Measurements from ENCODE around the gene AAMP.

The AAMP gene

DNA sequence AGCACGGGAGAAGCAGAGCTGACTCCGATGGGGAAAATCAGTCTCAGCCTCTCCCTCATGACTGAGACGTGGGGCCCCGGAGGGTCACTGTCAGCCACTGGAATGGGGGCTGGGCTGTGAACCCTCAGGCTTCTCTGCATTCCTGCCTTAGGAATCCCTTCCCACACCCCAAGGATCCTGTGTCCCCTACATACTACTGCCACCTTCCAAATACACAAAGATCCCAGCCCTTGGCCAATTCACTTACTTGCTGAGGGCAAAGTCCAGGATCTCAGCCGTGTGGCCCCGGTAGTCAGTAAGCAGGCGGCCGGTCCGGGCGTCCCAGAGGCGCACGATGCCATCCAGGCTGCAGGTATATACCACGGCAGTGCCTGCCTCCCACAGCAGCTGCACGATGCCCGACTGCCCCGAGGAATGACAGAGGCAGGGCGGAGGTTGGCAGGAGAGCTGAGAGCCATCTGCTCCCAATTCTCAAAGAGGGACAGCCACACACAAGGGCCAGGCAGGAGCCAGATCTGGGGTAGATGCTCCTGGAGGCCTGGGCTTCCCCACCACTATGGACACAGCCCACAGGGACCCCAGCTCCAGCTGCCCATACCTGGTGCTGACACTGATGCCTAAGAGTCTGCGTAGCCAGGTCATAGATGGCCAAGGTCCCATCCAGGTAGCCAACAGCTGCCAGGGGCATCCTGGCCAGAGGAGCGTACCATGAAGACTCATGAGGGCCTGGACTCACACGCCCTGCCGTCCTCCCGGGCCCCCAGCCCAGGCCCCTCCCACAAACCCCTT is 5.0 kb downstream of the AAMP start:
- Histone ChIP-seq H3K9me3 (ENCODE audit: control insufficient read depth, low read length) (no peaks in the 10 kb centered on the region), H3K27me3 (ENCODE audit: control insufficient read depth, insufficient read depth, low read length, poor library complexity, severe bottlenecking) (no peaks in the 10 kb centered on the region), H3K36me3 (ENCODE audit: control insufficient read depth, insufficient read depth, low read length) (peaks cover 27% of the 10 kb centered on the region), H3K4me3 (ENCODE audit: insufficient read depth, low read depth, low read length) (no peak overlapping the region), H3K27ac (ENCODE audit: insufficient read depth, low read depth, low read length, poor library complexity, severe bottlenecking) (no peak overlapping the region), H3K4me1 (ENCODE audit: control insufficient read depth, insufficient read depth, low read length) (peaks cover 17% of the 10 kb centered on the region)
- WGBS, 2 experiments, result 94 to 96% methylated on average over 22 of the region's 22 CpGs

DNA sequence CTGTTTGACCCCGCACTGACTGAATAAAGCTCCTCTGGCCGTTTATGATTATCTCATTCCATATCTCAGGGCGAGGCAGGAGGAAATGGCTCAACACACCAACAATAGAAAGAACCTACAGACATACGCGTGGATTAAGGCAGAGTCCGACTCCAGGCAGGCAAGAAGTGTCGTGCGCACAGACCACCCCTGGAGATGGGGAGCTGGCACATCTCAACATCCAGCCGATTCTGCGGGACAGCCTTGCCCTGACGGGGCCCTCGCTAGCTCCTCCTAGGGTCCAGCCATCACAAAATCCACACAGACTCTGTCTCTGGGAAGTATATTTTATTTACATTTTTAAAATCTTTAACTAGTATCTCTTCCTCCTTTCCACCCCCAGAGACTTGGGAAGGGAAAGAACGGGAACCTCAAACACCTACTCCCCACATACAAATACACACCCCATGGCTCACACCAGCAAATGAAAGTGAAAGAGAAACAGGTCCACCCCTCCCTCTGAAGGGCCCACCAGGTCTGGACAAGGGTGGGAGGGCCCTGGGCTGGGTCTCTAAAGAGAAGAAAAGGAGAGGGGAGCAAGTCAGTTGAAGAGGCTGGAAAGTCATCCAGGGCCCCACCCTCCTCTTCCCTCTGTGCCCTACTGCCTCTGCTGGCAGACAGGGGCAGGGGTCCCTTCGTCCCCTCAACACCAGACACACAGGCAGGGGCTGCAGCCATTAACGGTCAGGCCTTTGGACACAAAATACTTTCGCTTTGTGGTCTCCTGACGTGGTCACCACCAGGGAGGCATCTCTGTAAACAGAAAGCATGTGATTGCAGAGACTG is 5.9 kb downstream of the AAMP start:
- peaks cover 27% of the 10 kb centered on the region for H3K36me3 ChIP-seq (ENCODE audit: control insufficient read depth, insufficient read depth, low read length)
- no peak overlapping the region for H3K4me3 ChIP-seq (ENCODE audit: insufficient read depth, low read depth, low read length)
- no peaks in the 10 kb centered on the region for H3K9me3 ChIP-seq (ENCODE audit: control insufficient read depth, low read length)
- WGBS, 2 experiments, result 90 to 92% methylated on average over 17 of the region's 17 CpGs
- H3K27ac ChIP-seq (ENCODE audit: insufficient read depth, low read depth, low read length, poor library complexity, severe bottlenecking), result no peak overlapping the region
- no peaks in the 10 kb centered on the region for H3K27me3 ChIP-seq (ENCODE audit: control insufficient read depth, insufficient read depth, low read length, poor library complexity, severe bottlenecking)
- H3K4me1 ChIP-seq (ENCODE audit: control insufficient read depth, insufficient read depth, low read length), result peaks cover 14% of the 10 kb centered on the region

DNA sequence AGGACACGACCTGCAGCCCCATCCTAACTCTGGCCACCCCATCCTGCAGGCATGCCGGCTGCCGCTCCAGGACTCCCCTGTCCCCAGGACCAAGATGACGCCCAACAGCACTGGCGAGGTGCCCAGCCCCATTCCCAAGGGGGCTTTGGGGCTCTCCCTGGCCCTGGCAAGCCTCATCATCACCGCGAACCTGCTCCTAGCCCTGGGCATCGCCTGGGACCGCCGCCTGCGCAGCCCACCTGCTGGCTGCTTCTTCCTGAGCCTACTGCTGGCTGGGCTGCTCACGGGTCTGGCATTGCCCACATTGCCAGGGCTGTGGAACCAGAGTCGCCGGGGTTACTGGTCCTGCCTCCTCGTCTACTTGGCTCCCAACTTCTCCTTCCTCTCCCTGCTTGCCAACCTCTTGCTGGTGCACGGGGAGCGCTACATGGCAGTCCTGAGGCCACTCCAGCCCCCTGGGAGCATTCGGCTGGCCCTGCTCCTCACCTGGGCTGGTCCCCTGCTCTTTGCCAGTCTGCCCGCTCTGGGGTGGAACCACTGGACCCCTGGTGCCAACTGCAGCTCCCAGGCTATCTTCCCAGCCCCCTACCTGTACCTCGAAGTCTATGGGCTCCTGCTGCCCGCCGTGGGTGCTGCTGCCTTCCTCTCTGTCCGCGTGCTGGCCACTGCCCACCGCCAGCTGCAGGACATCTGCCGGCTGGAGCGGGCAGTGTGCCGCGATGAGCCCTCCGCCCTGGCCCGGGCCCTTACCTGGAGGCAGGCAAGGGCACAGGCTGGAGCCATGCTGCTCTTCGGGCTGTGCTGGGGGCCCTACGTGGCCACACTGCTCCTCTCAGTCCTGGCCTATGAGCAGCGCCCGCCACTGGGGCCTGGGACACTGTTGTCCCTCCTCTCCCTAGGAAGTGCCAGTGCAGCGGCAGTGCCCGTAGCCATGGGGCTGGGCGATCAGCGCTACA is 7.0 kb downstream of the AAMP start:
- Histone ChIP-seq H3K4me1 (ENCODE audit: control insufficient read depth, insufficient read depth, low read length) (peaks cover 13% of the 10 kb centered on the region), H3K27me3 (ENCODE audit: control insufficient read depth, insufficient read depth, low read length, poor library complexity, severe bottlenecking) (no peaks in the 10 kb centered on the region), H3K4me3 (ENCODE audit: insufficient read depth, low read depth, low read length) (no peak overlapping the region), H3K9me3 (ENCODE audit: control insufficient read depth, low read length) (no peaks in the 10 kb centered on the region), H3K36me3 (ENCODE audit: control insufficient read depth, insufficient read depth, low read length) (peaks cover 27% of the 10 kb centered on the region), H3K27ac (ENCODE audit: insufficient read depth, low read depth, low read length, poor library complexity, severe bottlenecking) (no peak overlapping the region)
- WGBS, 2 experiments, result 94% methylated on average over 39 of the region's 39 CpGs

DNA sequence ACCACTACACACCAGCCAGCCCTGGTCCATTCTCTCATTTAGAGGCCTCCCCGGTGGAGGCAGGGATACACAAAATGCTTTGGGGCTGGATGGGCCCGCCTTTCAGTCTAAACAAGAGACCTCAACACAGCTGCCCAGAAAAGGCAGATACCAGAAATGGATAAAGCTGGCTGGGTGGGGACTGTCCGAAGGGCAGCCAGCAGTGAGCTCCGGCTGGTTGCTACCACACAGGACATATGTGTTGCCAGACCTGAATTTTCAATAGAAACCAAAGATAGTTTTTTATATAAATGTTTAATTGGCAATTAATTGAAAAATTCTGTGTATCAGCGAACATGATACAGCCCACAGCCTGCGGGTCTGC is 7.7 kb downstream of the AAMP start:
- Histone ChIP-seq H3K27ac (ENCODE audit: insufficient read depth, low read depth, low read length, poor library complexity, severe bottlenecking) (peak overlapping the region; percentile 50), H3K4me3 (ENCODE audit: insufficient read depth, low read depth, low read length) (no peak overlapping the region), H3K4me1 (ENCODE audit: control insufficient read depth, insufficient read depth, low read length) (peaks cover 13% of the 10 kb centered on the region), H3K36me3 (ENCODE audit: control insufficient read depth, insufficient read depth, low read length) (peaks cover 24% of the 10 kb centered on the region), H3K27me3 (ENCODE audit: control insufficient read depth, insufficient read depth, low read length, poor library complexity, severe bottlenecking) (no peaks in the 10 kb centered on the region), H3K9me3 (ENCODE audit: control insufficient read depth, low read length) (no peaks in the 10 kb centered on the region)
- 94 to 95% methylated on average over 6 of the region's 6 CpGs for WGBS, 2 experiments

DNA sequence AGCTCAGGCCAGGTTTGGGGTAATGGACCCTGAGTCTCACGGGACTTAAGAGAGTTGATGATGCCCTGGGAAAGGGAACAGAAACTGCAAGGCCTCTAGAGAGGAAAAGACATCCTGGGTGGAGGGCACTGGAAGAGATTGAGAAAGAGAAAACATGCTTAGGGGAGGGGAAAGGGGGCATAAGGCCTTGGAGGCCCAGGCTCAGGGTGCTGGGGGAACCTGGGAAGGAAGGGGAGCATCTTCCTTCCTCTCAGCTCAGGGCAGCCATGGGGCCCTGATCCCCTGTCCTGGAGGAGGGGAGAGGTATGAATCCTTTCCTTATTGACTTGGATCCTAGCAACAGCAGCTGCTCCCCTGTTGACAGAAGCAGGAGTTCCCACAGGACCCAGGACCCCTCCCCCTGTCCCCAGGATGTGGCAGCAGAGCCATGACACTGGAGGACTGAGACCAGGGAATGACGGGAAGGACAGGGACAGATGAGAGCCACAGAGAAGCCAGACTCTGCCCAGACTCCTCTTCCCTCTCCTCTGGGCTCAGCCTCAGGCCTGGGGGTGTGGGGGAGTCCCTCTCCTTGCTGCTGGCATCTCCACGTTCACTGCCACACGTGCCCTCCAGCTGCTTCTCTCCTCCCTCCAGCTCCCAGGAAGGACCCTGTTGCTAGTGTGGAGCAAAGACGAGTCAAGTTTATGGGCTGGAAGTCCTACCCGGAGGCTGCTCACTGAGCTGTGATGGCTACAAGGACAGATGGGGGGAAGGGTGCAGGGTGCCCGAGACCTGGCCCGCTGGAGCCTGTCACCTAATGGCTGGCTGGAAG is 8.3 kb downstream of the AAMP start:
- Histone ChIP-seq H3K4me1 (ENCODE audit: control insufficient read depth, insufficient read depth, low read length) (peaks cover 13% of the 10 kb centered on the region), H3K36me3 (ENCODE audit: control insufficient read depth, insufficient read depth, low read length) (peaks cover 22% of the 10 kb centered on the region), H3K27me3 (ENCODE audit: control insufficient read depth, insufficient read depth, low read length, poor library complexity, severe bottlenecking) (no peaks in the 10 kb centered on the region), H3K4me3 (ENCODE audit: insufficient read depth, low read depth, low read length) (no peak overlapping the region), H3K9me3 (ENCODE audit: control insufficient read depth, low read length) (no peaks in the 10 kb centered on the region), H3K27ac (ENCODE audit: insufficient read depth, low read depth, low read length, poor library complexity, severe bottlenecking) (peak overlapping the region; percentile 50)
- 74 to 75% methylated on average over 8 of the region's 8 CpGs for WGBS, 2 experiments

DNA sequence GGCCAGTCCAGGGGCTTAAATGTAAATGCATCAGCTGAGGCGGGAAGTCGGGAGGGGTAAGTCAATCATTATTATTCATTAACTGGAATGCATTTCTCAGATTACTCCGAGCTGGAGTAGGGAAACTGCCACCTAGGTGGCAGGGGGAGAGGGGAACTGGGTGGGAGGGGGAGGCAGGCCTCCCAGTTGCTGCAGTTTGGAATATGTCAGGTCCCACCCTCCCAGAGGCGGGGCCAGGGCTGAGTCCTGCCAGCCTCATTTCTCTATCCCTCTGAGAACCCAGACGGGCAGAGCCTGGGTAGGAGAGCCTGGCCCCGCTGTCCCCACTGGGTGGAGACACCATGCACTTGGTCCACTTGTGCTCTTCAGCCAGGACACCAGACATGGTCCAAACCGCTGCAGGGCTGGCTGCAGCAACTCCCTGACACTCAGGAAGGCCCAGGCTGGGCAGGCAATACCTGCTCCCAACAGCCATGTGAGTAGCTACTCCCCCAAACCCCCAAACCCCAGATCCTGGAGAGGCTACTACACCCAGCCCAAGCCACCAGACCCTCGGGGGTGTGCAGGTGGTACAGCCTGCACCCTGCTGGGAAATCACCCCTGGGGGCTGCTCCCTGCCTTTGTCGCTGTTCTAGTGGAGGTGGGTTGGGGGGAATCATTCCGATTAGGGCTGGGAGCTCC is 9.1 kb downstream of the AAMP start, which contains the start of gene GPBAR1:
GPBAR1 (plus strand) TSS at position 274 of the 681 bp plus-strand sequence. CDS start 1,710 bp downstream, outside the sequence.
- 38 to 44% methylated on average over 9 to 10 of the region's 10 CpGs for WGBS, 2 experiments
- no peaks in the 10 kb centered on the region for H3K9me3 ChIP-seq (ENCODE audit: control insufficient read depth, low read length)
- no peaks in the 10 kb centered on the region for H3K27me3 ChIP-seq (ENCODE audit: control insufficient read depth, insufficient read depth, low read length, poor library complexity, severe bottlenecking)
- H3K27ac ChIP-seq (ENCODE audit: insufficient read depth, low read depth, low read length, poor library complexity, severe bottlenecking), result peak within 1 kb of the TSS; percentile 50
- no peak within 1 kb of the TSS for H3K4me3 ChIP-seq (ENCODE audit: insufficient read depth, low read depth, low read length)
- peaks cover 15% of the 10 kb centered on the region for H3K36me3 ChIP-seq (ENCODE audit: control insufficient read depth, insufficient read depth, low read length)
- peaks cover 13% of the 10 kb centered on the region for H3K4me1 ChIP-seq (ENCODE audit: control insufficient read depth, insufficient read depth, low read length)

DNA sequence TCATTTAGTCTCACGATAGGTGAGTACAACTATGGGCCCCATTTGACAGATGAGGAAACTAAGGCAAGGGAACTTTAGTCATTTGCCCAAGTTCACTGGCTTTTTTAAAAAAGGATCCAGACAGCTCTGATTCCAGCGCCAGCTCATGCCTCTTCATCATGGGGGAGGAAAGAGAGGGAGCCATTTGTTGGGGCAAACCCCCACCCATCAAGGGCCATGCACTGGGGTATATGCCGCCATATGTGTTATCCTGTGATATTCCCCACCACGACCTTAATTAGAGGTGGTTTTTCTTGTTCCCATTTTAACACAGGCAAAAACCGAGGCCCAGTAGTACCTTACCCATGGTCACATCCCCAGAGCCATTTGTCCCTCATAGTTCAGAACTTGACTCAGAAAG is 9.8 kb downstream of the AAMP start:
- Histone ChIP-seq H3K4me1 (ENCODE audit: control insufficient read depth, insufficient read depth, low read length) (peaks cover 13% of the 10 kb centered on the region), H3K4me3 (ENCODE audit: insufficient read depth, low read depth, low read length) (no peak overlapping the region), H3K27me3 (ENCODE audit: control insufficient read depth, insufficient read depth, low read length, poor library complexity, severe bottlenecking) (no peaks in the 10 kb centered on the region), H3K36me3 (ENCODE audit: control insufficient read depth, insufficient read depth, low read length) (peaks cover 15% of the 10 kb centered on the region), H3K27ac (ENCODE audit: insufficient read depth, low read depth, low read length, poor library complexity, severe bottlenecking) (no peak overlapping the region), H3K9me3 (ENCODE audit: control insufficient read depth, low read length) (no peaks in the 10 kb centered on the region)
- 87 to 93% methylated on average over 5 of the region's 5 CpGs for WGBS, 2 experiments

DNA sequence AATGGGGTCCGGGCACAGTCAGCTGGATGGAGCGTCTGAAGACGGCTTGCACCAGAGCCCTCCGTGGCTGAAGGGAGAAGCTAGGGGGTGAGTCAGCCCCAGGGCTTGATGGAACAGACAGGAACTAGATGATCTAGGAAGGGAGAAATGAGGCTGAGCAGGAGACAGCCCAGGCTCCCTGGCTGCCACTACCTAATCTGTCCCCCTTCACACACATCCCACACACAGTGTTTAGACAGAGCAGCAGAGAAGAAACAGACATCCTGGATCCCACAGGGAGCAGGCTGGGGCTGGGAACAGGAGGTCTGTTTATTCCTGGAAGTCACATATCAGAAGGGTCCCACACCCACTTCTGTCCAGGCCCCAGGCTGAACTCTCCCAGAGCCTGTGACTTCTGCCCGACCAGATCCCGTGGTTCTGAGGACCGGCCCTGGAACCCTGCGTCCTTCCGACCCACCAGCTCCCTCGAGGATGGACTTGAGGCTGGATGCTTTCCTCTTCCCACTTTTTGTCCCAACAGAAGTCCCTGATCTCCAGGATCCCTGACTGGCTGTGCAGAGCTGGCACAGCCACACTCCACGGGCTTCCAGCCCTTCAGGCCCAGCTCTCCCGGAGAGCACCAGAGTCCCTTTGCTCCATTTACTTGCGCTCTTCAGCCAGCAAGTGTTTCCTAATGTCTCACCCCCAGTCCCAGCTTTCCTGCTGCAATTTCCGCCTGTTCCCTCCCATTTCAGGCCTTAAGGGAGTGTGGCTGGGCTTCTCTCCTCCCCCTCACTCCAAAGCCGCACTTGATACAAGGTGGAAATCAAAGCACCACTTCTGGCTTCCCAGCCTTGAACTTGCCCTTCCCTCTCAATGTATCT is 10.6 kb downstream of the AAMP start:
- WGBS, 2 experiments, result 82 to 86% methylated on average over 15 of the region's 15 CpGs
- Histone ChIP-seq H3K36me3 (ENCODE audit: control insufficient read depth, insufficient read depth, low read length) (peaks cover 12% of the 10 kb centered on the region), H3K4me3 (ENCODE audit: insufficient read depth, low read depth, low read length) (no peak overlapping the region), H3K27ac (ENCODE audit: insufficient read depth, low read depth, low read length, poor library complexity, severe bottlenecking) (no peak overlapping the region), H3K9me3 (ENCODE audit: control insufficient read depth, low read length) (no peaks in the 10 kb centered on the region), H3K4me1 (ENCODE audit: control insufficient read depth, insufficient read depth, low read length) (peaks cover 13% of the 10 kb centered on the region), H3K27me3 (ENCODE audit: control insufficient read depth, insufficient read depth, low read length, poor library complexity, severe bottlenecking) (no peaks in the 10 kb centered on the region)

Data from ectodermal cell (in vitro differentiated cells).